GM06990 (cell line): ENCODE data around the gene DSCAML1.

ENCODE experiments used
- DNase-seq: peaks from one replicate; pipeline ENCODE4 v3.0.0-alpha.2; 2011; ENCODE audit not compliant: insufficient read length; ENCODE audit errors: extremely low read depth
- H3K27me3 ChIP-seq: replicated peaks from 2 replicates; pipeline ENCODE4 v1.6.0; 2011; ENCODE audit warnings: low read length; ENCODE audit not compliant: control insufficient read depth, insufficient read depth
- H3K36me3 ChIP-seq: 2 replicates; pipeline ENCODE4 v1.5.1; 2011; ENCODE audit warnings: low read length; ENCODE audit not compliant: control insufficient read depth, insufficient read depth
- H3K4me3 ChIP-seq: replicated peaks from 2 replicates; pipeline ENCODE4 v1.5.1; 2011; ENCODE audit warnings: low read depth, mild to moderate bottlenecking, control low read depth, low read length
- TF ChIP-seq, protein P1 (sequence below): IDR thresholded peaks from 2 replicates; pipeline ENCODE4 v1.5.1; 2011; ENCODE audit warnings: low read length, control low read depth, mild to moderate bottlenecking, inconsistent platforms; ENCODE audit not compliant: insufficient read depth, poor library complexity, severe bottlenecking

Gene DSCAML1

DNA sequence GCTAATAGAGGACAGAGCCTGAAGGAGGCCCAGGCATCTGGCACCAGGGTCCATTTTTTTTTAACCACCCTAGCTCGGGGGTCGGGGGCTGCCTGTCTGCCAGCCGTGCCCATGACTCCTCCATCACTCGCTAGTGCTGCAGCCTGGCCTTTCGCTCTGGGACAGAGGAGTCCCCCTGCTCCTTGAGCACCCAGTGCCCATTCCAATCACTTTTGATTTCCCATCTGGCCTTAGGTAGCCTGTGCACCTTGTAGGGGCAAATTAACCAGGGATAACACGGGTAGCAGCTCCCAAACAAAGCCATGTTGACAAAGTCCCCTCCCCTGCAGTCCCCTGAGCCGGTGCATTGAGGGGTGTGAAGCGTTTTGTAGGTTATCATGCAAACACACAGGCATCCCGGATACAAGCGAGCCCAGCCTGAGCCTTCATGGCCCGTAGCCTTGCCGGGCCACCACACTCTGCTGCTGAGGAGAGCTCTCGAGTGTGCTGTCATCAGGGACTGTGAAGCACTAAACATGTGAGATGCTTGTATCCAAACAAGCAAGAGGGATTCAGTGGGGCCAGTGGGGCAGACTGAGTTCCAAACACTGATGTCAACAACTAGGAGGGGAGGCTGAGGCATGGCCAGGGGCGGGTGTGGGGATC is 208.7 kb downstream of the DSCAML1 start:
- TF ChIP-seq, protein P1, sequence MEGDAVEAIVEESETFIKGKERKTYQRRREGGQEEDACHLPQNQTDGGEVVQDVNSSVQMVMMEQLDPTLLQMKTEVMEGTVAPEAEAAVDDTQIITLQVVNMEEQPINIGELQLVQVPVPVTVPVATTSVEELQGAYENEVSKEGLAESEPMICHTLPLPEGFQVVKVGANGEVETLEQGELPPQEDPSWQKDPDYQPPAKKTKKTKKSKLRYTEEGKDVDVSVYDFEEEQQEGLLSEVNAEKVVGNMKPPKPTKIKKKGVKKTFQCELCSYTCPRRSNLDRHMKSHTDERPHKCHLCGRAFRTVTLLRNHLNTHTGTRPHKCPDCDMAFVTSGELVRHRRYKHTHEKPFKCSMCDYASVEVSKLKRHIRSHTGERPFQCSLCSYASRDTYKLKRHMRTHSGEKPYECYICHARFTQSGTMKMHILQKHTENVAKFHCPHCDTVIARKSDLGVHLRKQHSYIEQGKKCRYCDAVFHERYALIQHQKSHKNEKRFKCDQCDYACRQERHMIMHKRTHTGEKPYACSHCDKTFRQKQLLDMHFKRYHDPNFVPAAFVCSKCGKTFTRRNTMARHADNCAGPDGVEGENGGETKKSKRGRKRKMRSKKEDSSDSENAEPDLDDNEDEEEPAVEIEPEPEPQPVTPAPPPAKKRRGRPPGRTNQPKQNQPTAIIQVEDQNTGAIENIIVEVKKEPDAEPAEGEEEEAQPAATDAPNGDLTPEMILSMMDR: no peak
- H3K36me3 ChIP-seq: no peaks in the 10 kb centered on the region
- no peak overlapping the region for H3K4me3 ChIP-seq
- peaks cover 2% of the 10 kb centered on the region for H3K27me3 ChIP-seq
- DNase-seq: no peak

GRCh38 chr11:117587416-117587815 is 209.6 kb downstream of the DSCAML1 start:
- TF ChIP-seq, protein P1: no peak
- peaks cover 2% of the 10 kb centered on the region for H3K27me3 ChIP-seq
- H3K4me3 ChIP-seq: no peak overlapping the region
- DNase-seq: no peak
- H3K36me3 ChIP-seq: no peaks in the 10 kb centered on the region

DNA sequence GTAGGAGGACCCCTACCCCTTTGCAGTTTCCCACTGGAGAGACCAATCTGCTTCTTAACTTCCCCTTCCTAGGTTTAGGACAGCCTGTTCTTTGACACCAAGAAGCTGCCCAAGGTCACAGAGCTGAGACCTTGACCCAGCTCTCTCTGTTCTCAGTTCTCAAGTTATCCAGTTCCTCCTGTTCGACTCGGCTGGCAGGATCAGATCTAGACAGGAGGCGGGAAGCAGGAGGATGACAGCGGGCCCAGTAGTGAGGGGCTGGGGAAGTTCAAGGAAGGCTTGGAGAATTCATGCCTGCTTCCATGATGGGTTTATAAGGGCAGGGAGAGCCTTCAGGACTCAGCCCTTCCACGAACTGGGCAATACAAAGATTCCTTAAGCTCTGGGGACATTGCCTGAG is 210.6 kb downstream of the DSCAML1 start:
- TF ChIP-seq, protein P1: no peak
- no peak for DNase-seq
- H3K36me3 ChIP-seq: no peaks in the 10 kb centered on the region
- H3K27me3 ChIP-seq: peaks cover 2% of the 10 kb centered on the region
- no peak overlapping the region for H3K4me3 ChIP-seq

DNA sequence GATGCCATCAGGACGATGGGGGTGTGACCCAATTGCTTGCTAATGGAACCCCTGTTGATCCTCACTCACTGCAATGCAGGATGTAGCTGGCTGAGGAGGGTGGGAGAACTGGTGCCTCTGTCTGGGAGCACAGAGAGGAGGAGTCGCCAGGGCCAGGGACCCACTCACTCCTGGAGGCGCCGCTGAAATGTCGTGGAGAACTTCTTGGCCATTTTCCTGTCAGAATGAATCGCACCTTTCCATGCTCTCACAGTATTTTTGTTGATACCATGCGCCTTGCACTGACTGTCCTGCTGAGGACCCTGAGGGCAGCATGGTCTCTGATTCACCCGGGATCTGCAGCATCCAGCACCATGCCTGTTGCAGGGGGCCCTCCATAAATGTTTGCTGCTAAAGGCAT is 211.4 kb downstream of the DSCAML1 start:
- no peak for DNase-seq
- TF ChIP-seq, protein P1: no peak
- H3K27me3 ChIP-seq: peaks cover 2% of the 10 kb centered on the region
- H3K36me3 ChIP-seq: no peaks in the 10 kb centered on the region
- no peak overlapping the region for H3K4me3 ChIP-seq

GRCh38 chr11:117584056-117584830 is 212.8 kb downstream of the DSCAML1 start:
- no peak overlapping the region for H3K4me3 ChIP-seq
- DNase-seq: no peak
- TF ChIP-seq, protein P1: no peak

More at GRCh38 chr11:117584056-117584830, 212.8 kb downstream of the DSCAML1 start:
- H3K36me3 ChIP-seq: no peaks in the 10 kb centered on the region
- peaks cover 2% of the 10 kb centered on the region for H3K27me3 ChIP-seq
